Measurements from ENCODE around the gene CUEDC1. TPM values are rescaled to one million over a fixed set of nuclear protein-coding genes. Genes with fewer than 3 reads are reported as not detected.

Gene CUEDC1
- total and polyA plus RNA-seq, 2 of the 13 experiments (the other 11 are each of a cell fraction or from before 2014, with no cell fraction given) = 7.4 to 12.9 TPM

DNA sequence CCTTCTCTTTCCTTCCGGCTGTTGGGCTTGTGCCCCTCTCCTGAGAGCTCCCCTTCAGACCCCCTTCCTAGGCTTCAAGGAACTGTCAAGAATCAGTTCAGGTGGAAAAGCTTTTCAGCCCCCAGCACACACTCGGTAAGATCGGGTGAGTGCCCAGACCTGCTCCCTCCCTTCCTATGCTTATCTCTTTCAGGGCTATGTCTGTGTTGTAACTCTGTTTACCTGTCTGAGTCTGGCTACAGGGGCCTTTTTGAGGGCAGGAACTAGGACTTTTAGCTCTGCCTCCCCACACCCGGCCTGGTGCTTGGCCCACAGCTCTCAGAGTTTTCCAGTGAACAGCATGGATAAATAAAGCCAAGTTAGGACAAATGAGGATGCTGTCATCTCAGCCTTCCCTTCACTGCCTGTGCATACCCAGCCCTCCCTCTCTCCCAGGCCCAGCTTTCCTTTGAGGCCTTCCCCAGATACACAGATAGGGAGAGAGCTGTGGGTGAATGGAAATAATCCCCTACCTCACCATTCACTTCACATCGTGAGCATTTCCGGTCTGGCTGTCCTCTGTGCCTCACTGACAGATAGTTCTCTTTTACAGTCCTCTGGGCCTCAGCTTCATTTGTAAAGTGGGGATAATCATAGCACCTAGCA, 99.7 kb downstream of the CUEDC1 start (continued):
- TF ChIP-seq ZNF777 (CRISPR knock-in tag; IDR thresholded peaks at IDR 0.05) (no peak), MYC (CRISPR knock-in tag; IDR thresholded peaks at IDR 0.05; ENCODE audit: borderline replicate concordance) (peak; percentile 64; the same call in 1 of the 2 replicates), TCF7 (IDR thresholded peaks at IDR 0.05; ENCODE audit: low read depth) (no peak; the same call in 1 of the 2 replicates), PITX1 (CRISPR knock-in tag; IDR thresholded peaks at IDR 0.05) (peak; percentile 93), JUNB (CRISPR knock-in tag; IDR thresholded peaks at IDR 0.05; ENCODE audit: borderline replicate concordance) (no peak), ZIK1 (CRISPR knock-in tag; IDR thresholded peaks at IDR 0.05; ENCODE audit: borderline replicate concordance, low read depth) (no peak), FOXC1 (CRISPR knock-in tag; IDR thresholded peaks at IDR 0.05; ENCODE audit: borderline replicate concordance) (no peak), MTF1 (CRISPR knock-in tag; IDR thresholded peaks at IDR 0.05) (no peak), FIP1L1 (IDR thresholded peaks at IDR 0.05; ENCODE audit: borderline replicate concordance, insufficient read depth, low read depth, low read length) (no peak), ZSCAN29 (CRISPR knock-in tag; conservative IDR thresholded peaks at IDR 0.05) (peak; percentile 41; the same call in 1 of the 2 replicates), NKX3-1 (CRISPR knock-in tag; IDR thresholded peaks at IDR 0.05) (peak; percentile 52), TAF15 (IDR thresholded peaks at IDR 0.05; ENCODE audit: low read depth, low read length, poor library complexity, severe bottlenecking) (no peak), CEBPG (CRISPR knock-in tag; IDR thresholded peaks at IDR 0.05) (peak; percentile 90), HMGA1 (CRISPR knock-in tag; conservative IDR thresholded peaks at IDR 0.05) (no peak), ASH2L (IDR thresholded peaks at IDR 0.05; ENCODE audit: insufficient read length, low read depth, low read length) (no peak)
- TF ChIP-seq, protein P1, sequence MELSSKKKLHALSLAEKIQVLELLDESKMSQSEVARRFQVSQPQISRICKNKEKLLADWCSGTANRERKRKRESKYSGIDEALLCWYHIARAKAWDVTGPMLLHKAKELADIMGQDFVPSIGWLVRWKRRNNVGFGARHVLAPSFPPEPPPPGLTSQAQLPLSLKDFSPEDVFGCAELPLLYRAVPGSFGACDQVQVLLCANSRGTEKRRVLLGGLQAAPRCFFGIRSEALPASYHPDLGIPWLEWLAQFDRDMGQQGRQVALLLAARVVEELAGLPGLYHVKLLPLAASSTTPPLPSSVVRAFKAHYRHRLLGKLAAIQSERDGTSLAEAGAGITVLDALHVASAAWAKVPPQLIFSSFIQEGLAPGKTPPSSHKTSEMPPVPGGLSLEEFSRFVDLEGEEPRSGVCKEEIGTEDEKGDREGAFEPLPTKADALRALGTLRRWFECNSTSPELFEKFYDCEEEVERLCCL (CRISPR knock-in tag; IDR thresholded peaks at IDR 0.05; ENCODE audit: borderline replicate concordance) = no peak
- TF ChIP-seq, protein P2, sequence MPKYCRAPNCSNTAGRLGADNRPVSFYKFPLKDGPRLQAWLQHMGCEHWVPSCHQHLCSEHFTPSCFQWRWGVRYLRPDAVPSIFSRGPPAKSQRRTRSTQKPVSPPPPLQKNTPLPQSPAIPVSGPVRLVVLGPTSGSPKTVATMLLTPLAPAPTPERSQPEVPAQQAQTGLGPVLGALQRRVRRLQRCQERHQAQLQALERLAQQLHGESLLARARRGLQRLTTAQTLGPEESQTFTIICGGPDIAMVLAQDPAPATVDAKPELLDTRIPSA (CRISPR knock-in tag; IDR thresholded peaks at IDR 0.05; ENCODE audit: borderline replicate concordance) = no peak
- TF ChIP-seq, protein P3, sequence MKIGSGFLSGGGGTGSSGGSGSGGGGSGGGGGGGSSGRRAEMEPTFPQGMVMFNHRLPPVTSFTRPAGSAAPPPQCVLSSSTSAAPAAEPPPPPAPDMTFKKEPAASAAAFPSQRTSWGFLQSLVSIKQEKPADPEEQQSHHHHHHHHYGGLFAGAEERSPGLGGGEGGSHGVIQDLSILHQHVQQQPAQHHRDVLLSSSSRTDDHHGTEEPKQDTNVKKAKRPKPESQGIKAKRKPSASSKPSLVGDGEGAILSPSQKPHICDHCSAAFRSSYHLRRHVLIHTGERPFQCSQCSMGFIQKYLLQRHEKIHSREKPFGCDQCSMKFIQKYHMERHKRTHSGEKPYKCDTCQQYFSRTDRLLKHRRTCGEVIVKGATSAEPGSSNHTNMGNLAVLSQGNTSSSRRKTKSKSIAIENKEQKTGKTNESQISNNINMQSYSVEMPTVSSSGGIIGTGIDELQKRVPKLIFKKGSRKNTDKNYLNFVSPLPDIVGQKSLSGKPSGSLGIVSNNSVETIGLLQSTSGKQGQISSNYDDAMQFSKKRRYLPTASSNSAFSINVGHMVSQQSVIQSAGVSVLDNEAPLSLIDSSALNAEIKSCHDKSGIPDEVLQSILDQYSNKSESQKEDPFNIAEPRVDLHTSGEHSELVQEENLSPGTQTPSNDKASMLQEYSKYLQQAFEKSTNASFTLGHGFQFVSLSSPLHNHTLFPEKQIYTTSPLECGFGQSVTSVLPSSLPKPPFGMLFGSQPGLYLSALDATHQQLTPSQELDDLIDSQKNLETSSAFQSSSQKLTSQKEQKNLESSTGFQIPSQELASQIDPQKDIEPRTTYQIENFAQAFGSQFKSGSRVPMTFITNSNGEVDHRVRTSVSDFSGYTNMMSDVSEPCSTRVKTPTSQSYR (CRISPR knock-in tag; IDR thresholded peaks at IDR 0.05; ENCODE audit: borderline replicate concordance) = no peak
- TF ChIP-seq, protein P4, sequence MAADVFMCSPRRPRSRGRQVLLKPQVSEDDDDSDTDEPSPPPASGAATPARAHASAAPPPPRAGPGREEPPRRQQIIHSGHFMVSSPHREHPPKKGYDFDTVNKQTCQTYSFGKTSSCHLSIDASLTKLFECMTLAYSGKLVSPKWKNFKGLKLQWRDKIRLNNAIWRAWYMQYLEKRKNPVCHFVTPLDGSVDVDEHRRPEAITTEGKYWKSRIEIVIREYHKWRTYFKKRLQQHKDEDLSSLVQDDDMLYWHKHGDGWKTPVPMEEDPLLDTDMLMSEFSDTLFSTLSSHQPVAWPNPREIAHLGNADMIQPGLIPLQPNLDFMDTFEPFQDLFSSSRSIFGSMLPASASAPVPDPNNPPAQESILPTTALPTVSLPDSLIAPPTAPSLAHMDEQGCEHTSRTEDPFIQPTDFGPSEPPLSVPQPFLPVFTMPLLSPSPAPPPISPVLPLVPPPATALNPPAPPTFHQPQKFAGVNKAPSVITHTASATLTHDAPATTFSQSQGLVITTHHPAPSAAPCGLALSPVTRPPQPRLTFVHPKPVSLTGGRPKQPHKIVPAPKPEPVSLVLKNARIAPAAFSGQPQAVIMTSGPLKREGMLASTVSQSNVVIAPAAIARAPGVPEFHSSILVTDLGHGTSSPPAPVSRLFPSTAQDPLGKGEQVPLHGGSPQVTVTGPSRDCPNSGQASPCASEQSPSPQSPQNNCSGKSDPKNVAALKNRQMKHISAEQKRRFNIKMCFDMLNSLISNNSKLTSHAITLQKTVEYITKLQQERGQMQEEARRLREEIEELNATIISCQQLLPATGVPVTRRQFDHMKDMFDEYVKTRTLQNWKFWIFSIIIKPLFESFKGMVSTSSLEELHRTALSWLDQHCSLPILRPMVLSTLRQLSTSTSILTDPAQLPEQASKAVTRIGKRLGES (CRISPR knock-in tag; IDR thresholded peaks at IDR 0.05; ENCODE audit: borderline replicate concordance) = no peak
- TF ChIP-seq, protein P5, sequence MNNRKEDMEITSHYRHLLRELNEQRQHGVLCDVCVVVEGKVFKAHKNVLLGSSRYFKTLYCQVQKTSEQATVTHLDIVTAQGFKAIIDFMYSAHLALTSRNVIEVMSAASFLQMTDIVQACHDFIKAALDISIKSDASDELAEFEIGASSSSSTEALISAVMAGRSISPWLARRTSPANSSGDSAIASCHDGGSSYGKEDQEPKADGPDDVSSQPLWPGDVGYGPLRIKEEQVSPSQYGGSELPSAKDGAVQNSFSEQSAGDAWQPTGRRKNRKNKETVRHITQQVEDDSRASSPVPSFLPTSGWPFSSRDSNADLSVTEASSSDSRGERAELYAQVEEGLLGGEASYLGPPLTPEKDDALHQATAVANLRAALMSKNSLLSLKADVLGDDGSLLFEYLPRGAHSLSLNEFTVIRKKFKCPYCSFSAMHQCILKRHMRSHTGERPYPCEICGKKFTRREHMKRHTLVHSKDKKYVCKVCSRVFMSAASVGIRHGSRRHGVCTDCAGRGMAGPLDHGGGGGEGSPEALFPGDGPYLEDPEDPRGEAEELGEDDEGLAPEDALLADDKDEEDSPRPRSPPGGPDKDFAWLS (CRISPR knock-in tag; IDR thresholded peaks at IDR 0.05; ENCODE audit: borderline replicate concordance) = no peak

Measured in HepG2 (cell line).